Measurements from ENCODE around the gene RPS25.

DNA sequence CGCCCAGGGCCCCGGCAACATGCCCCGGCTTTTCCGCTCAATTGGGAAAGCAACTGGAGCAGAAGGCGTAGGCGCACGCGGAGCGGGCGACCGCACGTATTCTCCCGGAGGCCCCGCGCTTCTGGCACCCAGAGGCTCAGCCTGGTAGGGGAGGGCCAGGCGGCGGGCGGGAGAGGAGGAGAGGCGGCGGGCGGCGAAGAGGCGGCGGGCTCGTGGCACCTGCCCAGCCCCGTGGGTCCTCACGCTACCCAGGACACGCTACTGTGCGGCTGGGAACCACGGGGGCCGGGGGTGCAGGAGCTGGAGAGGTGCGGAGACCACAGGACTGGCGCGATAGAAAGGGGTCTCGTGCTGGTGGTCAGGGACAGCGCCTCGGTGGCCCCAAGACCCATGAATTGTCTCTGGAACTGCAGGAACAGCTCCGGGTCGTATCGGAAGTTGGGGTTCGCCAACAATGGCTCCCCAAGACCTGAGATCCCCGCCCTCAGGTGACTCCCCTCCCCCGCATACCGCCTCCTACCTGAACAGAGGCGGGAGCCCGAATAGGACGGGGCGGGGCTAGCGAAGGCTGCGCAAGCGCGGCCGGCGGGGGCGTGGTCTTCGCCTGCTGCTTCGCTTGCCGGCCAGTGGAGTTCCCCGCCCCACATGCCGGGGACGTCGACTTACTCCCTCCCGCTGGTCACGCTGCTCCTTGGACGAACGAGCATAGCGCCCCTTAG is 12.3 kb upstream of the RPS25 start, which contains the start of gene SLC37A4:
- TF ChIP-seq, protein P1, sequence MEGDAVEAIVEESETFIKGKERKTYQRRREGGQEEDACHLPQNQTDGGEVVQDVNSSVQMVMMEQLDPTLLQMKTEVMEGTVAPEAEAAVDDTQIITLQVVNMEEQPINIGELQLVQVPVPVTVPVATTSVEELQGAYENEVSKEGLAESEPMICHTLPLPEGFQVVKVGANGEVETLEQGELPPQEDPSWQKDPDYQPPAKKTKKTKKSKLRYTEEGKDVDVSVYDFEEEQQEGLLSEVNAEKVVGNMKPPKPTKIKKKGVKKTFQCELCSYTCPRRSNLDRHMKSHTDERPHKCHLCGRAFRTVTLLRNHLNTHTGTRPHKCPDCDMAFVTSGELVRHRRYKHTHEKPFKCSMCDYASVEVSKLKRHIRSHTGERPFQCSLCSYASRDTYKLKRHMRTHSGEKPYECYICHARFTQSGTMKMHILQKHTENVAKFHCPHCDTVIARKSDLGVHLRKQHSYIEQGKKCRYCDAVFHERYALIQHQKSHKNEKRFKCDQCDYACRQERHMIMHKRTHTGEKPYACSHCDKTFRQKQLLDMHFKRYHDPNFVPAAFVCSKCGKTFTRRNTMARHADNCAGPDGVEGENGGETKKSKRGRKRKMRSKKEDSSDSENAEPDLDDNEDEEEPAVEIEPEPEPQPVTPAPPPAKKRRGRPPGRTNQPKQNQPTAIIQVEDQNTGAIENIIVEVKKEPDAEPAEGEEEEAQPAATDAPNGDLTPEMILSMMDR (conservative IDR thresholded peaks at IDR 0.05) = no peak; the same call in 1 of the 2 replicates
- TF ChIP-seq ZFX (IDR thresholded peaks at IDR 0.05) = no peak; the same call in 1 of the 2 replicates

All from C4-2B (cell line).